Measurements from ENCODE around the gene CFAP61.

CFAP61 gene

DNA sequence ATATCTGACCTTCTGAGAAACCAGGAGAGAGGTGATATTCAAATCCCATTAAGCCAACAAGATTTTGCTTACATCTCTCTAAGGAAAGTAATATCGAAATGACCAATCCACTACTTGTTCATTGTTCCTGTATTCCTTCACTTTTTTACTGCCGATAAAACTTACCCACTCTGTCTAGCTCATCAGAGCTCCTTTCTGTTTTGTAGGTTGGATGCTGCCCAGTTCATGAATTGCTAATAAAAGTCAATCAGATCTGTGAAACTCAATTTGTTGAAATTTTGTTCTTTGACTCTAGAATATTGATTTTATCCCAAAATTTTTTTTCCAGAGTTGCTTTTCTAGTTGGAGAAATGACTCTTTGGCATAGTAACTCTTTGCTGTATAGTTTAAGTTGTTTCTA lies 166.7 kb downstream of the CFAP61 start:
- H3K4me3 ChIP-seq (ENCODE audit: insufficient read depth in 1 of 2, low read depth in 1 of 2, low read length in 2 of 2), result no peak overlapping the region
- H4K91ac ChIP-seq (ENCODE audit: low read length), result no peak overlapping the region
- no peak overlapping the region for H3K4ac ChIP-seq (ENCODE audit: low read depth in 1 of 2, low read length in 2 of 2)
- no peak overlapping the region for H3K9ac ChIP-seq (ENCODE audit: low read length)
- H2BK15ac ChIP-seq (ENCODE audit: low read depth, poor library complexity, severe bottlenecking), result no peak overlapping the region
- no peak overlapping the region for H2AFZ ChIP-seq (ENCODE audit: low read depth, low read length)
- no peak overlapping the region for H3K14ac ChIP-seq (ENCODE audit: low read length in 2 of 2)
- no peaks in the 10 kb centered on the region for H3K9me3 ChIP-seq (ENCODE audit: control insufficient read depth, low read length)
- H4K8ac ChIP-seq (ENCODE audit: low read length), result no peak overlapping the region
- H3K23ac ChIP-seq (ENCODE audit: low read length in 2 of 2), result no peak overlapping the region
- H3K27me3 ChIP-seq (ENCODE audit: control insufficient read depth in 1 of 2, insufficient read depth in 1 of 2, low read length in 2 of 2), result peaks cover 3 to 30% of the 10 kb centered on the region in 2 experiments
- no peaks in the 10 kb centered on the region for H3K36me3 ChIP-seq (ENCODE audit: control insufficient read depth in 1 of 2, insufficient read depth in 2 of 2, low read depth in 1 of 2, low read length in 2 of 2)
- no peak overlapping the region for H2BK120ac ChIP-seq (ENCODE audit: low read depth, low read length)
- H3K79me1 ChIP-seq (replicated peaks; ENCODE audit: low read length, poor library complexity, severe bottlenecking), result no peaks in the 10 kb centered on the region
- no peak overlapping the region for H2BK5ac ChIP-seq (ENCODE audit: low read depth, low read length, poor library complexity, severe bottlenecking)
- H3K4me1 ChIP-seq (ENCODE audit: control insufficient read depth, insufficient read depth, low read depth, low read length), result no peaks in the 10 kb centered on the region
- H3K4me2 ChIP-seq (ENCODE audit: low read length, poor library complexity, severe bottlenecking), result no peak overlapping the region
- WGBS, result 68% methylated on average over 2 of the region's 2 CpGs
- DNase-seq, result no peak
- no peak overlapping the region for H2BK12ac ChIP-seq (ENCODE audit: low read length in 2 of 2)
- no peak overlapping the region for H3K18ac ChIP-seq (ENCODE audit: low read depth in 1 of 2, low read length in 2 of 2)
- no peak overlapping the region for H3K27ac ChIP-seq (ENCODE audit: low read length, poor library complexity, severe bottlenecking)
- no peak overlapping the region for H2AK5ac ChIP-seq (ENCODE audit: low read length, severe bottlenecking)

DNA sequence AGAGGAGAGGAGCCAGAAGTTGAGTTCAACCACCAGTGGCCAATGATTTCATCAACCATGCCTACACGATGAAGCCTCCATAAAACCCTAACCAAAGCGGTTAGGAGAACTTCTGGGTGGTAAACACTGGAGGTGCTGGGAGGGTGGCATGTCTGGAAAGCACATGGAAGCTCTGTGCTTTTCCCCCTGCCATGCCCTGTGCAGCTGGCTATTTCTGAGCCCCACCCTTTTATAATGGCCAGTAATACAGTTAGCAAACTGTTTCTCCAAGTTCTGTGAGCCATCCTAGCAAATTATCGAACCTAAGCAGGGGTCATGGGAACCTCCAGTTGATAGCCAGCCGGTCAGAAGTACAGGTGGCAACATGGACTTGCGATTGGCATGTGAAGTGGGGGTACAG lies 167.8 kb downstream of the CFAP61 start:
- H3K27ac ChIP-seq (ENCODE audit: low read length, poor library complexity, severe bottlenecking), result no peak overlapping the region
- no peak overlapping the region for H3K23ac ChIP-seq (ENCODE audit: low read length in 2 of 2)
- H3K36me3 ChIP-seq (ENCODE audit: control insufficient read depth in 1 of 2, insufficient read depth in 2 of 2, low read depth in 1 of 2, low read length in 2 of 2), result no peaks in the 10 kb centered on the region
- H3K14ac ChIP-seq (ENCODE audit: low read length in 2 of 2), result no peak overlapping the region
- no peak overlapping the region for H2AK5ac ChIP-seq (ENCODE audit: low read length, severe bottlenecking)
- no peak overlapping the region for H2AFZ ChIP-seq (ENCODE audit: low read depth, low read length)
- H2BK15ac ChIP-seq (ENCODE audit: low read depth, poor library complexity, severe bottlenecking), result no peak overlapping the region
- H3K4ac ChIP-seq (ENCODE audit: low read depth in 1 of 2, low read length in 2 of 2), result no peak overlapping the region
- DNase-seq, result no peak
- H2BK12ac ChIP-seq (ENCODE audit: low read length in 2 of 2), result no peak overlapping the region
- H3K18ac ChIP-seq (ENCODE audit: low read depth in 1 of 2, low read length in 2 of 2), result no peak overlapping the region
- no peak overlapping the region for H4K91ac ChIP-seq (ENCODE audit: low read length)
- no peaks in the 10 kb centered on the region for H3K4me1 ChIP-seq (ENCODE audit: control insufficient read depth, insufficient read depth, low read depth, low read length)
- no peak overlapping the region for H3K4me2 ChIP-seq (ENCODE audit: low read length, poor library complexity, severe bottlenecking)
- no peaks in the 10 kb centered on the region for H3K9me3 ChIP-seq (ENCODE audit: control insufficient read depth, low read length)
- H3K27me3 ChIP-seq (ENCODE audit: control insufficient read depth in 1 of 2, insufficient read depth in 1 of 2, low read length in 2 of 2), result peaks cover 3 to 20% of the 10 kb centered on the region in 2 experiments
- no peaks in the 10 kb centered on the region for H3K79me1 ChIP-seq (replicated peaks; ENCODE audit: low read length, poor library complexity, severe bottlenecking)
- no peak overlapping the region for H2BK120ac ChIP-seq (ENCODE audit: low read depth, low read length)
- H4K8ac ChIP-seq (ENCODE audit: low read length), result no peak overlapping the region
- H2BK5ac ChIP-seq (ENCODE audit: low read depth, low read length, poor library complexity, severe bottlenecking), result no peak overlapping the region
- 60% methylated on average over 4 of the region's 5 CpGs for WGBS
- no peak overlapping the region for H3K9ac ChIP-seq (ENCODE audit: low read length)
- no peak overlapping the region for H3K4me3 ChIP-seq (ENCODE audit: insufficient read depth in 1 of 2, low read depth in 1 of 2, low read length in 2 of 2)

DNA sequence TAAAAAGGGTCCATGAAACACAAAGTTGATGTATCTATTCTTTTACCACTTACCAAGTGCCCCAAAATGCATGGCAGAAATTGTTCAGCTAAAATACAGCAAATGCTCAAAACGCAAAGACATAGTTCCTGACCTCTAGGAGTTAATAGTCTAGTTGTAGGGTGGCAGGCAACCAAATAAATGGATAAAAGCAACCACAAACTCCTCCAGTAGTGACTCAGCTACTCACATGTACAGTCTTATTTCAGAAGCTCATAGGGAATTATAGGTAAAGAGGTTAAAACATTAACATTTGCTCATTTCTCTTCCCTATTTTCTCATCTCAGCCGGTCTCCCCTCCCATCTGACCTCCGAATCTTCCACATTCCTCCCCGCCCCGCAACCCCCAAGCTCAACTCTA lies 171.6 kb downstream of the CFAP61 start:
- Histone ChIP-seq H3K4me1 (ENCODE audit: control insufficient read depth, insufficient read depth, low read depth, low read length) (no peaks in the 10 kb centered on the region), H3K9me3 (ENCODE audit: control insufficient read depth, low read length) (peaks cover 26% of the 10 kb centered on the region), H2AK5ac (ENCODE audit: low read length, severe bottlenecking) (no peak overlapping the region), H3K4me3 (ENCODE audit: insufficient read depth in 1 of 2, low read depth in 1 of 2, low read length in 2 of 2) (no peak overlapping the region), H3K4ac (ENCODE audit: low read depth in 1 of 2, low read length in 2 of 2) (no peak overlapping the region), H3K27me3 (ENCODE audit: control insufficient read depth in 1 of 2, insufficient read depth in 1 of 2, low read length in 2 of 2) (peaks cover 3 to 12% of the 10 kb centered on the region in 2 experiments), H2AFZ (ENCODE audit: low read depth, low read length) (no peak overlapping the region), H2BK5ac (ENCODE audit: low read depth, low read length, poor library complexity, severe bottlenecking) (no peak overlapping the region), H3K79me1 (replicated peaks; ENCODE audit: low read length, poor library complexity, severe bottlenecking) (no peaks in the 10 kb centered on the region), H3K4me2 (ENCODE audit: low read length, poor library complexity, severe bottlenecking) (no peak overlapping the region), H3K23ac (ENCODE audit: low read length in 2 of 2) (no peak overlapping the region), H3K9ac (ENCODE audit: low read length) (no peak overlapping the region), H3K27ac (ENCODE audit: low read length, poor library complexity, severe bottlenecking) (no peak overlapping the region), H3K18ac (ENCODE audit: low read depth in 1 of 2, low read length in 2 of 2) (no peak overlapping the region), H4K8ac (ENCODE audit: low read length) (no peak overlapping the region), H2BK15ac (ENCODE audit: low read depth, poor library complexity, severe bottlenecking) (no peak overlapping the region), H2BK120ac (ENCODE audit: low read depth, low read length) (no peak overlapping the region), H4K91ac (ENCODE audit: low read length) (no peak overlapping the region), H2BK12ac (ENCODE audit: low read length in 2 of 2) (no peak overlapping the region), H3K14ac (ENCODE audit: low read length in 2 of 2) (no peak overlapping the region), H3K36me3 (ENCODE audit: control insufficient read depth in 1 of 2, insufficient read depth in 2 of 2, low read depth in 1 of 2, low read length in 2 of 2) (no peaks in the 10 kb centered on the region)
- no peak for DNase-seq
- 77% methylated on average over 3 of the region's 5 CpGs for WGBS

DNA sequence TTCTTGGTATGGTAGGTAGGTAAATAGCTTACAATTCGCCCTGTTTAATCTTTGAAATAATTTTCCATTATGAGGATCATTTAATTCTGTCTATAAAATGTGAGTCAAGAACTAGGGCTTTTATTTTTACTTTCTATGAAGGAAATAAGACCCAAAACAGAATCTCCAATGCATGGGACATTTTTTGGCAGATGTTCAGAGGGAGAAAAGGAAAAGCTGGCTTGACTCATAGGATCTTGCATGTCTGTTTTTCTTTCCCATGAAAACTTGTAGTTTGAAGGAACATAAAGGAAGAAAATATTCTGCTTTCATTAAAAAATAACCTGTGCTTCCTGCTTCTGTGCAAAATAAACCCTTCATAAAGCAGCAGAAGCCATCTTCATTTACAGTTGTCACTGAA lies 172.5 kb downstream of the CFAP61 start:
- Histone ChIP-seq H3K9ac (ENCODE audit: low read length) (no peak overlapping the region), H2BK12ac (ENCODE audit: low read length in 2 of 2) (no peak overlapping the region), H3K14ac (ENCODE audit: low read length in 2 of 2) (no peak overlapping the region), H3K4ac (ENCODE audit: low read depth in 1 of 2, low read length in 2 of 2) (no peak overlapping the region), H3K4me3 (ENCODE audit: insufficient read depth in 1 of 2, low read depth in 1 of 2, low read length in 2 of 2) (no peak overlapping the region), H2AFZ (ENCODE audit: low read depth, low read length) (no peak overlapping the region), H3K36me3 (ENCODE audit: control insufficient read depth in 1 of 2, insufficient read depth in 2 of 2, low read depth in 1 of 2, low read length in 2 of 2) (no peaks in the 10 kb centered on the region), H3K27me3 (ENCODE audit: control insufficient read depth in 1 of 2, insufficient read depth in 1 of 2, low read length in 2 of 2) (peaks cover 3 to 16% of the 10 kb centered on the region in 2 experiments), H3K9me3 (ENCODE audit: control insufficient read depth, low read length) (peaks cover 26% of the 10 kb centered on the region), H3K18ac (ENCODE audit: low read depth in 1 of 2, low read length in 2 of 2) (no peak overlapping the region), H2BK120ac (ENCODE audit: low read depth, low read length) (no peak overlapping the region), H2AK5ac (ENCODE audit: low read length, severe bottlenecking) (no peak overlapping the region), H2BK5ac (ENCODE audit: low read depth, low read length, poor library complexity, severe bottlenecking) (no peak overlapping the region), H3K79me1 (replicated peaks; ENCODE audit: low read length, poor library complexity, severe bottlenecking) (no peaks in the 10 kb centered on the region), H4K91ac (ENCODE audit: low read length) (no peak overlapping the region), H3K4me1 (ENCODE audit: control insufficient read depth, insufficient read depth, low read depth, low read length) (no peaks in the 10 kb centered on the region), H3K4me2 (ENCODE audit: low read length, poor library complexity, severe bottlenecking) (no peak overlapping the region), H3K27ac (ENCODE audit: low read length, poor library complexity, severe bottlenecking) (no peak overlapping the region), H3K23ac (ENCODE audit: low read length in 2 of 2) (no peak overlapping the region), H4K8ac (ENCODE audit: low read length) (no peak overlapping the region), H2BK15ac (ENCODE audit: low read depth, poor library complexity, severe bottlenecking) (no peak overlapping the region)
- WGBS, result no CpG with 5 or more reads among the region's 1 CpG
- no peak for DNase-seq
